NT2/D1 (cell line): ENCODE results near the gene DIDO1.

Source experiments
- DNase-seq: peaks from one replicate; pipeline ENCODE4 v3.0.0-alpha.2; 2011; ENCODE audit warnings: low read depth, low spot score
- H3K27me3 ChIP-seq: 2 replicates; pipeline ENCODE4 v1.6.0; 2011; ENCODE audit warnings: mild to moderate bottlenecking; ENCODE audit not compliant: insufficient read length, insufficient read depth
- H3K36me3 ChIP-seq: 2 replicates; pipeline ENCODE4 v1.6.1; 2011; ENCODE audit warnings: mild to moderate bottlenecking, low read length, mixed read lengths; ENCODE audit not compliant: insufficient read depth, insufficient read length
- H3K4me1 ChIP-seq: 2 replicates; pipeline ENCODE4 v1.5.1; 2011; ENCODE audit not compliant: insufficient read depth, insufficient read length
- H3K4me3 ChIP-seq: 2 replicates; pipeline ENCODE4 v1.5.1; 2011; ENCODE audit warnings: low read depth; ENCODE audit not compliant: insufficient read length
- H3K9ac ChIP-seq: 2 replicates; pipeline ENCODE4 v1.6.0; 2011; ENCODE audit warnings: low read depth; ENCODE audit not compliant: insufficient read length
- H3K9me3 ChIP-seq: 2 replicates; pipeline ENCODE4 v1.5.1; 2011; ENCODE audit warnings: mild to moderate bottlenecking, low read length; ENCODE audit not compliant: insufficient read depth
- SUZ12 ChIP-seq: IDR thresholded peaks from 2 replicates; pipeline ENCODE4 v1.6.1; 2011; ENCODE audit not compliant: insufficient read length, insufficient read depth; ENCODE audit errors: extremely low read depth
- YY1 ChIP-seq: IDR thresholded peaks from 2 replicates; pipeline ENCODE4 v1.6.1; 2011; ENCODE audit not compliant: insufficient read length, insufficient read depth
- ZNF274 ChIP-seq: IDR thresholded peaks from 2 replicates; pipeline ENCODE4 v1.6.1; 2011; ENCODE audit warnings: mild to moderate bottlenecking, low read depth, low read length

The DIDO1 gene

DNA sequence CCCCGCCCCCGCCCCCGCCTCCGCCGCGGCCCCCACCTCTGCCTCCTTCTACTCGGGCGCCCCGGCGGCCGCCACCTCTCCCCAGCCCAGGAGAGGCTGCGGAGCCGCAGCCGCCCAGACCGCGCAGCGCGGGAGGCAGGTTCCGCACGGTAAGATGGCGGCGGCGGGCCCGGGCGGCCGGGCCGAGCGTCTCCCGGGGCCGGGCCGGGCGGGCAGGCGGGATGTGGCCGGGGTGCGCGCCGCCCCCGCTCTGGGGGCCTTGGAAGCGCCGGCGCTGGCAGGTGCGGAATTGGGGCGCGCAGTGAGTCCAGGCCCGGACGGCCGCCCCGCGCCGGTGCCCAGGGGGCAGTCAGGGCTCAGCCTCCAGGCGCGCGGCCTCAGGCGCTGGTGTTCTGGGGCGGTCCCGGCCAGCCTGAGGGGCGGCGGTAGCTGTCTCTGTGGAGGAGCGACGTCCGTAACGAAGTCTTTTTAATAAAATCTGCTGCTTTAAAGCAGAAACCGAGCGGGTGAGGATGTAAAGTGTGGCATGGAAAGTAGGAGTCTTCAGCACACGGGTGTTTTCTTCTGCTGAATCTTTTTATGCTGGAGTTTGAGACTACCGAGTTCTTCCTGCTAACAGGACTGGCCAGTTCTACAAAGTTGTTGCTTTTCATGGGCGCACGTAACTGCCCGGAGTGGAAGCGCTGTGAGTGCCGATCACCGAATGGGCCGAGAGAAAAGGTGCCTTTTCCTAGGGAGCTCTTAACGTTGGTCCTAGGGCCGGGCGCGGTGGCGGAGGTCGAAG lies 12.0 kb upstream of the DIDO1 start, which contains the start of gene GID8:
Gene GID8, plus strand, starts transcription at position 43 of the 784 bp plus-strand sequence. CDS start 3,356 bp downstream, outside the sequence.
- Histone ChIP-seq H3K9ac (peak within 1 kb of the TSS; percentile 100), H3K4me3 (peak within 1 kb of the TSS; percentile 97), H3K36me3 (peaks cover 64% of the 10 kb centered on the region), H3K4me1 (peaks cover 15% of the 10 kb centered on the region), H3K9me3 (no peaks in the 10 kb centered on the region), H3K27me3 (no peaks in the 10 kb centered on the region)
- no peak for DNase-seq
- no peak for TF ChIP-seq YY1
- TF ChIP-seq SUZ12, result no peak
- TF ChIP-seq ZNF274, result no peak

GRCh38 chr20:62937268-62938104 lies 11.2 kb upstream of the DIDO1 start:
- TF ChIP-seq YY1, result peak; percentile 83
- no peak for TF ChIP-seq SUZ12
- DNase-seq, result peak; percentile 97
- H3K4me3 ChIP-seq, result peak overlapping the region; percentile 97
- peaks cover 15% of the 10 kb centered on the region for H3K4me1 ChIP-seq
- no peaks in the 10 kb centered on the region for H3K9me3 ChIP-seq
- peak overlapping the region; percentile 100 for H3K9ac ChIP-seq
- H3K36me3 ChIP-seq, result peaks cover 64% of the 10 kb centered on the region
- no peaks in the 10 kb centered on the region for H3K27me3 ChIP-seq

GRCh38 chr20:62935968-62936585 lies 9.8 kb upstream of the DIDO1 start:
- Histone ChIP-seq H3K36me3 (peaks cover 61% of the 10 kb centered on the region), H3K9me3 (no peaks in the 10 kb centered on the region), H3K4me3 (peak overlapping the region; percentile 97), H3K27me3 (no peaks in the 10 kb centered on the region), H3K9ac (peak overlapping the region; percentile 34), H3K4me1 (peaks cover 15% of the 10 kb centered on the region)
- DNase-seq, result no peak
- TF ChIP-seq ZNF274 (no peak), SUZ12 (no peak), YY1 (no peak)

GRCh38 chr20:62935204-62935967 lies 9.1 kb upstream of the DIDO1 start:
- peaks cover 15% of the 10 kb centered on the region for H3K4me1 ChIP-seq
- no peaks in the 10 kb centered on the region for H3K9me3 ChIP-seq
- H3K9ac ChIP-seq, result peak overlapping the region; percentile 34
- H3K27me3 ChIP-seq, result no peaks in the 10 kb centered on the region
- peaks cover 62% of the 10 kb centered on the region for H3K36me3 ChIP-seq
- no peak for DNase-seq
- H3K4me3 ChIP-seq, result peak overlapping the region; percentile 97
- TF ChIP-seq SUZ12, result no peak
- TF ChIP-seq YY1, result no peak
- TF ChIP-seq ZNF274, result no peak

- Histone ChIP-seq H3K4me3 (no peak overlapping the region), H3K36me3 (peaks cover 63% of the 10 kb centered on the region), H3K9ac (peak overlapping the region; percentile 26), H3K4me1 (peaks cover 15% of the 10 kb centered on the region), H3K27me3 (no peaks in the 10 kb centered on the region), H3K9me3 (no peaks in the 10 kb centered on the region)
- TF ChIP-seq ZNF274, result no peak
- TF ChIP-seq SUZ12, result no peak
- no peak for TF ChIP-seq YY1
- DNase-seq, result no peak
These were observed 7.7 kb upstream of the DIDO1 start for GRCh38 chr20:62933966-62934365.

DNA sequence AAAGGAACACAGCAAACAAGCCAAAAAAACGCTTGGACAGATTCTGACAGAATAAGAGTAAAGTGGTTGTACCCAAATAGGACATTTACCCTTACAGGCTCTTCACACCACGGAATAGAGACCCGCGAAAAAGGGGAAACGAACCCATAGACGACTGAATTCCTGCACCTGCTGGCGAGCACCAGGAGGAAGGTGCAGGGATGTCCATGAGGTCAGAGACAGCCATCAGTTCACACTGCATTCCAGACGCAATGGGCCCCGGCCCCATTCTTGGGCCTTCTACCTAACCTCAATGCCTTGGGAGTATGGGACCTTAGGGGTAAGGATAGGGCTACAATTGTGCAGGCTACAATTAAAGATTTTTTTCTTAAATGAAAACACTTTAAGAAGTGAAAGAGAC lies 5.2 kb upstream of the DIDO1 start:
- Histone ChIP-seq H3K36me3 (peaks cover 64% of the 10 kb centered on the region), H3K27me3 (no peaks in the 10 kb centered on the region), H3K9ac (no peak overlapping the region), H3K4me3 (no peak overlapping the region), H3K9me3 (no peaks in the 10 kb centered on the region), H3K4me1 (peaks cover 18% of the 10 kb centered on the region)
- no peak for DNase-seq
- no peak for TF ChIP-seq ZNF274
- no peak for TF ChIP-seq YY1
- TF ChIP-seq SUZ12, result no peak
